Measurements from ENCODE around the gene SLC24A4.
A peak's percentile ranks its signal among the peaks of the same experiment; 100 is the strongest.

Gene SLC24A4

GRCh38 chr14:92334050-92334449 lies 11.1 kb downstream of the SLC24A4 start:
- no peak for DNase-seq (ENCODE audit: low spot score)
- WGBS, 2 donors (ENCODE audit: extremely low coverage in 2 of 2, insufficient read length in 2 of 2, insufficient replicate concordance in 1 of 2) = no CpG with 5 or more reads among the region's 4 CpGs
- H2BK5ac ChIP-seq (ENCODE audit: low read length) = no peak overlapping the region

GRCh38 chr14:92336363-92336762 lies 13.4 kb downstream of the SLC24A4 start:
- no peak overlapping the region for H3K14ac ChIP-seq (ENCODE audit: low read length)

More at GRCh38 chr14:92334050-92334449, 11.1 kb downstream of the SLC24A4 start:
- peaks cover 0 to 3% of the 10 kb centered on the region in 2 donors for H3K4me1 ChIP-seq (ENCODE audit: control insufficient read depth in 2 of 2, insufficient read depth in 1 of 2, low read depth in 1 of 2, low read length in 2 of 2)
- H3K4me3 ChIP-seq (ENCODE audit: low read length in 2 of 2) = no peak overlapping the region
- H4K91ac ChIP-seq (ENCODE audit: low read depth, low read length, poor library complexity) = no peak overlapping the region
- no peaks in the 10 kb centered on the region for H3K79me1 ChIP-seq (ENCODE audit: low read depth, low read length)
- H3K18ac ChIP-seq (ENCODE audit: low read length) = no peak overlapping the region
- no peak overlapping the region for H3K23ac ChIP-seq (ENCODE audit: low read depth, low read length, poor library complexity)
- peaks cover 0 to 14% (median 0%) of the 10 kb centered on the region in 3 experiments for H3K27me3 ChIP-seq (ENCODE audit: control insufficient read depth in 3 of 3, insufficient read depth in 3 of 3, low read depth in 1 of 3, low read length in 3 of 3)
- no peak overlapping the region for H3K4ac ChIP-seq (ENCODE audit: low read length)
- H3K36me3 ChIP-seq (replicated peaks in 1 of 2; ENCODE audit: control insufficient read depth in 2 of 2, insufficient read depth in 2 of 2, low read length in 2 of 2) = no peaks in the 10 kb centered on the region
- H2BK120ac ChIP-seq (ENCODE audit: low read depth, low read length) = no peak overlapping the region
- H3K4me2 ChIP-seq (ENCODE audit: insufficient read depth, low read length, poor library complexity, severe bottlenecking) = no peak overlapping the region
- no peaks in the 10 kb centered on the region for H3K9me3 ChIP-seq (replicated peaks in 1 of 2; ENCODE audit: control insufficient read depth in 2 of 2, insufficient read depth in 1 of 2, low read depth in 1 of 2, low read length in 2 of 2)
- H2AK5ac ChIP-seq (ENCODE audit: low read depth, low read length) = no peak overlapping the region
- H4K8ac ChIP-seq (ENCODE audit: low read depth, low read length) = no peak overlapping the region
- H3K27ac ChIP-seq (replicated peaks; ENCODE audit: low read length) = no peak overlapping the region
- H2BK15ac ChIP-seq (ENCODE audit: low read length) = no peak overlapping the region
- H3K14ac ChIP-seq (ENCODE audit: low read length) = no peak overlapping the region
- H2BK12ac ChIP-seq (ENCODE audit: low read length) = no peak overlapping the region
- no peak overlapping the region for H3K9ac ChIP-seq (ENCODE audit: low read depth, low read length, poor library complexity)
- H2AFZ ChIP-seq (ENCODE audit: low read length) = no peak overlapping the region

GRCh38 chr14:92339426-92339825 lies 16.5 kb downstream of the SLC24A4 start:
- no peaks in the 10 kb centered on the region for H3K79me1 ChIP-seq (ENCODE audit: low read depth, low read length)
- no peak overlapping the region for H3K18ac ChIP-seq (ENCODE audit: low read length)
- H2BK120ac ChIP-seq (ENCODE audit: low read depth, low read length) = no peak overlapping the region
- no peak overlapping the region for H3K4me3 ChIP-seq (ENCODE audit: low read length in 2 of 2)
- H3K14ac ChIP-seq (ENCODE audit: low read length) = no peak overlapping the region
- no peak overlapping the region for H3K4me2 ChIP-seq (ENCODE audit: insufficient read depth, low read length, poor library complexity, severe bottlenecking)
- no peak overlapping the region for H2BK15ac ChIP-seq (ENCODE audit: low read length)
- peaks cover 0 to 5% of the 10 kb centered on the region in 2 donors for H3K4me1 ChIP-seq (ENCODE audit: control insufficient read depth in 2 of 2, insufficient read depth in 1 of 2, low read depth in 1 of 2, low read length in 2 of 2)
- no peak for DNase-seq (ENCODE audit: low spot score)
- peaks cover 0 to 24% (median 0%) of the 10 kb centered on the region in 3 experiments for H3K27me3 ChIP-seq (ENCODE audit: control insufficient read depth in 3 of 3, insufficient read depth in 3 of 3, low read depth in 1 of 3, low read length in 3 of 3)
- H3K4ac ChIP-seq (ENCODE audit: low read length) = no peak overlapping the region
- no CpG with 5 or more reads among the region's 12 CpGs for WGBS, 2 donors (ENCODE audit: extremely low coverage in 2 of 2, insufficient read length in 2 of 2, insufficient replicate concordance in 1 of 2)
- H3K36me3 ChIP-seq (replicated peaks in 1 of 2; ENCODE audit: control insufficient read depth in 2 of 2, insufficient read depth in 2 of 2, low read length in 2 of 2) = no peaks in the 10 kb centered on the region
- H3K9ac ChIP-seq (ENCODE audit: low read depth, low read length, poor library complexity) = no peak overlapping the region
- no peak overlapping the region for H2BK12ac ChIP-seq (ENCODE audit: low read length)
- no peak overlapping the region for H2BK5ac ChIP-seq (ENCODE audit: low read length)
- no peaks in the 10 kb centered on the region for H3K9me3 ChIP-seq (replicated peaks in 1 of 2; ENCODE audit: control insufficient read depth in 2 of 2, insufficient read depth in 1 of 2, low read depth in 1 of 2, low read length in 2 of 2)
- H2AFZ ChIP-seq (ENCODE audit: low read length) = no peak overlapping the region
- no peak overlapping the region for H2AK5ac ChIP-seq (ENCODE audit: low read depth, low read length)
- H4K8ac ChIP-seq (ENCODE audit: low read depth, low read length) = no peak overlapping the region
- no peak overlapping the region for H3K27ac ChIP-seq (replicated peaks; ENCODE audit: low read length)
- H4K91ac ChIP-seq (ENCODE audit: low read depth, low read length, poor library complexity) = no peak overlapping the region
- H3K23ac ChIP-seq (ENCODE audit: low read depth, low read length, poor library complexity) = no peak overlapping the region

More at GRCh38 chr14:92336363-92336762, 13.4 kb downstream of the SLC24A4 start:
- Histone ChIP-seq H3K27ac (replicated peaks; ENCODE audit: low read length) (no peak overlapping the region), H2BK12ac (ENCODE audit: low read length) (no peak overlapping the region), H3K9me3 (replicated peaks in 1 of 2; ENCODE audit: control insufficient read depth in 2 of 2, insufficient read depth in 1 of 2, low read depth in 1 of 2, low read length in 2 of 2) (no peaks in the 10 kb centered on the region), H4K8ac (ENCODE audit: low read depth, low read length) (no peak overlapping the region), H3K36me3 (replicated peaks in 1 of 2; ENCODE audit: control insufficient read depth in 2 of 2, insufficient read depth in 2 of 2, low read length in 2 of 2) (no peaks in the 10 kb centered on the region), H2AFZ (ENCODE audit: low read length) (peak overlapping the region; percentile 33), H2AK5ac (ENCODE audit: low read depth, low read length) (no peak overlapping the region), H3K4ac (ENCODE audit: low read length) (no peak overlapping the region), H3K79me1 (ENCODE audit: low read depth, low read length) (no peaks in the 10 kb centered on the region), H4K91ac (ENCODE audit: low read depth, low read length, poor library complexity) (no peak overlapping the region), H2BK120ac (ENCODE audit: low read depth, low read length) (no peak overlapping the region), H3K9ac (ENCODE audit: low read depth, low read length, poor library complexity) (peak overlapping the region; percentile 73), H2BK5ac (ENCODE audit: low read length) (no peak overlapping the region), H2BK15ac (ENCODE audit: low read length) (no peak overlapping the region), H3K4me2 (ENCODE audit: insufficient read depth, low read length, poor library complexity, severe bottlenecking) (no peak overlapping the region), H3K23ac (ENCODE audit: low read depth, low read length, poor library complexity) (no peak overlapping the region), H3K18ac (ENCODE audit: low read length) (peak overlapping the region; percentile 32), H3K4me3 (ENCODE audit: low read length in 2 of 2) (no peak overlapping the region), H3K4me1 (ENCODE audit: control insufficient read depth in 2 of 2, insufficient read depth in 1 of 2, low read depth in 1 of 2, low read length in 2 of 2) (peaks cover 0 to 5% of the 10 kb centered on the region in 2 donors), H3K27me3 (ENCODE audit: control insufficient read depth in 3 of 3, insufficient read depth in 3 of 3, low read depth in 1 of 3, low read length in 3 of 3) (peaks cover 0 to 29% (median 0%) of the 10 kb centered on the region in 3 experiments)
- no peak for DNase-seq (ENCODE audit: low spot score)
- no CpG with 5 or more reads among the region's 6 CpGs for WGBS, 2 donors (ENCODE audit: extremely low coverage in 2 of 2, insufficient read length in 2 of 2, insufficient replicate concordance in 1 of 2)

- no peak overlapping the region for H2BK12ac ChIP-seq (ENCODE audit: low read length)
- H3K4me1 ChIP-seq (ENCODE audit: control insufficient read depth in 2 of 2, insufficient read depth in 1 of 2, low read depth in 1 of 2, low read length in 2 of 2) = peaks cover 0 to 5% of the 10 kb centered on the region in 2 donors
- no CpG with 5 or more reads among the region's 5 CpGs for WGBS, 2 donors (ENCODE audit: extremely low coverage in 2 of 2, insufficient read length in 2 of 2, insufficient replicate concordance in 1 of 2)
- no peak for DNase-seq (ENCODE audit: low spot score)
- no peak overlapping the region for H2BK120ac ChIP-seq (ENCODE audit: low read depth, low read length)
- no peak overlapping the region for H2BK5ac ChIP-seq (ENCODE audit: low read length)
- H2AK5ac ChIP-seq (ENCODE audit: low read depth, low read length) = no peak overlapping the region
- H3K36me3 ChIP-seq (replicated peaks in 1 of 2; ENCODE audit: control insufficient read depth in 2 of 2, insufficient read depth in 2 of 2, low read length in 2 of 2) = no peaks in the 10 kb centered on the region
- no peak overlapping the region for H3K18ac ChIP-seq (ENCODE audit: low read length)
- no peak overlapping the region for H4K8ac ChIP-seq (ENCODE audit: low read depth, low read length)
- no peak overlapping the region for H3K4me2 ChIP-seq (ENCODE audit: insufficient read depth, low read length, poor library complexity, severe bottlenecking)
- H3K9me3 ChIP-seq (replicated peaks in 1 of 2; ENCODE audit: control insufficient read depth in 2 of 2, insufficient read depth in 1 of 2, low read depth in 1 of 2, low read length in 2 of 2) = no peaks in the 10 kb centered on the region
- H2AFZ ChIP-seq (ENCODE audit: low read length) = no peak overlapping the region
- H3K79me1 ChIP-seq (ENCODE audit: low read depth, low read length) = no peaks in the 10 kb centered on the region
- no peak overlapping the region for H3K4ac ChIP-seq (ENCODE audit: low read length)
- no peak overlapping the region for H3K27ac ChIP-seq (replicated peaks; ENCODE audit: low read length)
- H2BK15ac ChIP-seq (ENCODE audit: low read length) = no peak overlapping the region
- no peak overlapping the region for H4K91ac ChIP-seq (ENCODE audit: low read depth, low read length, poor library complexity)
- H3K9ac ChIP-seq (ENCODE audit: low read depth, low read length, poor library complexity) = peak overlapping the region; percentile 5
- no peak overlapping the region for H3K4me3 ChIP-seq (ENCODE audit: low read length in 2 of 2)
- no peak overlapping the region for H3K14ac ChIP-seq (ENCODE audit: low read length)
- H3K23ac ChIP-seq (ENCODE audit: low read depth, low read length, poor library complexity) = no peak overlapping the region
- H3K27me3 ChIP-seq (ENCODE audit: control insufficient read depth in 3 of 3, insufficient read depth in 3 of 3, low read depth in 1 of 3, low read length in 3 of 3) = peaks cover 0 to 24% (median 0%) of the 10 kb centered on the region in 3 experiments
Observed at GRCh38 chr14:92340071-92340470, 17.1 kb downstream of the SLC24A4 start.
